WTC11 (cell line): ENCODE data around the gene RIMS4. TPM values are rescaled to one million over a fixed set of nuclear protein-coding genes. Genes with fewer than 3 reads are reported as not detected.

Experiments
- ATAC-seq: fragments of 200-7000 bp; cut with Tn5 transposase; 2 replicates; pipeline ENCODE4 v1.10.0; 2021; ENCODE audit warnings: mild to moderate bottlenecking, moderate library complexity
- CTCF ChIA-PET: fragments of 300-600 bp; sonication (Branson Sonifier 250); formaldehyde crosslinking; loops from one replicate; lab custom pipeline; 2021; ENCODE audit warnings: antibody characterized with exemption; lab: Charles Lee
- POLR2A ChIA-PET: fragments of 350-600 bp; sonication (Branson Sonifier 250); formaldehyde crosslinking; loops from one replicate; lab custom pipeline; 2021; ENCODE audit warnings: antibody characterized with exemption; lab: Charles Lee
- DNase-seq: peaks from one replicate; pipeline ENCODE4 v3.0.0; 2021; ENCODE audit warnings: low spot score
- H3K27ac Mint-ChIP-seq: 2 replicates; pipeline ENCODE4 v1.8.0; 2021; ENCODE audit warnings: mixed read lengths
- H3K27me3 Mint-ChIP-seq: 2 replicates; pipeline ENCODE4 v1.8.0; 2021; ENCODE audit warnings: low read depth, mild to moderate bottlenecking, moderate library complexity, mixed read lengths
- H3K36me3 Mint-ChIP-seq: 2 replicates; pipeline ENCODE4 v1.8.0; 2021; ENCODE audit warnings: mixed read lengths
- H3K4me1 Mint-ChIP-seq: 2 replicates; pipeline ENCODE4 v1.8.0; 2022; ENCODE audit warnings: mixed read lengths
- H3K4me3 Mint-ChIP-seq: 2 replicates; pipeline ENCODE4 v1.8.0; 2021; ENCODE audit warnings: mild to moderate bottlenecking, moderate library complexity, mixed read lengths
- H3K9me3 Mint-ChIP-seq: 2 replicates; pipeline ENCODE4 v1.8.0; 2021; ENCODE audit warnings: mixed read lengths
- ATF1 ChIP-seq: sonication (generic); formaldehyde crosslinking; IDR thresholded peaks from 2 replicates; pipeline ENCODE4 v1.8.1; 2023; ENCODE audit warnings: mild to moderate bottlenecking, moderate library complexity, missing genetic modification reagents
- EMX1 ChIP-seq: fragments of 250-450 bp; sonication (Bioruptor Pico); IDR thresholded peaks from 2 replicates; pipeline ENCODE4 v1.8.0; 2021; ENCODE audit warnings: mild to moderate bottlenecking
- FOXP1 ChIP-seq: sonication (generic); formaldehyde crosslinking; IDR thresholded peaks from 2 replicates; pipeline ENCODE4 v1.8.0; 2022; ENCODE audit warnings: missing genetic modification reagents, mild to moderate bottlenecking, moderate library complexity, borderline replicate concordance
- GTF2I ChIP-seq: fragments of 250-450 bp; sonication (Bioruptor Pico); conservative IDR thresholded peaks from 2 replicates; pipeline ENCODE4 v1.4.0; 2021; ENCODE audit warnings: mild to moderate bottlenecking
- HMGA2 ChIP-seq: fragments of 250-450 bp; sonication (Bioruptor Pico); IDR thresholded peaks from 2 replicates; pipeline ENCODE4 v1.4.0; 2021; ENCODE audit warnings: mild to moderate bottlenecking, moderate library complexity
- IRF2 ChIP-seq: sonication (generic); formaldehyde crosslinking; IDR thresholded peaks from 2 replicates; pipeline ENCODE4 v1.8.0; 2022; ENCODE audit warnings: low read depth, missing genetic modification reagents, borderline replicate concordance
- MXD4 ChIP-seq: fragments of 250-450 bp; sonication (Bioruptor Pico); IDR thresholded peaks from 2 replicates; pipeline ENCODE4 v1.8.0; 2021; ENCODE audit warnings: mild to moderate bottlenecking, moderate library complexity, borderline replicate concordance
- RELA ChIP-seq: sonication (generic); formaldehyde crosslinking; IDR thresholded peaks from 2 replicates; pipeline ENCODE4 v1.8.1; 2022; ENCODE audit warnings: missing genetic modification reagents, mild to moderate bottlenecking, borderline replicate concordance
- TCF7 ChIP-seq: sonication (generic); formaldehyde crosslinking; IDR thresholded peaks from 2 replicates; pipeline ENCODE4 v1.8.0; 2022; ENCODE audit warnings: mild to moderate bottlenecking, low read depth, missing genetic modification reagents, moderate library complexity
- TEAD4 ChIP-seq: sonication (generic); formaldehyde crosslinking; IDR thresholded peaks from 2 replicates; pipeline ENCODE4 v1.8.0; 2022; ENCODE audit warnings: mild to moderate bottlenecking, missing genetic modification reagents
- TP53 ChIP-seq: sonication (generic); formaldehyde crosslinking; IDR thresholded peaks from 2 replicates; pipeline ENCODE4 v1.8.1; 2023; ENCODE audit warnings: mild to moderate bottlenecking, missing genetic modification reagents
- ZNF232 ChIP-seq: sonication (generic); formaldehyde crosslinking; IDR thresholded peaks from 2 replicates; pipeline ENCODE4 v1.8.0; 2022; ENCODE audit warnings: mild to moderate bottlenecking, missing genetic modification reagents
- ZNF263 ChIP-seq: sonication (generic); formaldehyde crosslinking; IDR thresholded peaks from 2 replicates; pipeline ENCODE4 v1.8.1; 2022; ENCODE audit warnings: low read depth, mild to moderate bottlenecking, moderate library complexity, missing genetic modification reagents
- ZNF317 ChIP-seq: sonication (generic); formaldehyde crosslinking; IDR thresholded peaks from 2 replicates; pipeline ENCODE4 v1.8.1; 2023; ENCODE audit warnings: low read depth, mild to moderate bottlenecking, moderate library complexity, missing genetic modification reagents, borderline replicate concordance
- ZNF423 ChIP-seq: fragments of 250-450 bp; sonication (Bioruptor Pico); IDR thresholded peaks from 2 replicates; pipeline ENCODE4 v2.1.2; 2022; ENCODE audit warnings: mild to moderate bottlenecking, moderate library complexity
- ZNF671 ChIP-seq: fragments of 250-450 bp; sonication (Bioruptor Pico); IDR thresholded peaks from 2 replicates; pipeline ENCODE4 v1.8.0; 2021; ENCODE audit warnings: mild to moderate bottlenecking
- total RNA-seq: library from RNA; stranded (reverse); gene quantifications from 3 replicates; pipeline ENCODE4 v1.2.3, GENCODE V29; 2021
- TF ChIP-seq, protein P1 (sequence below): sonication (generic); formaldehyde crosslinking; conservative IDR thresholded peaks from 2 replicates; pipeline ENCODE4 v1.8.1; 2023; ENCODE audit warnings: mild to moderate bottlenecking, low read depth, missing genetic modification reagents, moderate library complexity
- TF ChIP-seq, protein P2 (sequence below): fragments of 250-450 bp; sonication (Bioruptor Pico); IDR thresholded peaks from 2 replicates; pipeline ENCODE4 v1.9.0; 2021; ENCODE audit warnings: mild to moderate bottlenecking
- TF ChIP-seq, protein P3 (sequence below): sonication (generic); formaldehyde crosslinking; IDR thresholded peaks from 2 replicates; pipeline ENCODE4 v1.8.1; 2023; ENCODE audit warnings: mild to moderate bottlenecking, missing genetic modification reagents
- TF ChIP-seq, protein P4 (sequence below): sonication (generic); formaldehyde crosslinking; IDR thresholded peaks from 2 replicates; pipeline ENCODE4 v1.8.0; 2023; ENCODE audit warnings: missing genetic modification reagents, mild to moderate bottlenecking, borderline replicate concordance
- TF ChIP-seq, protein P5 (sequence below): sonication (generic); formaldehyde crosslinking; conservative IDR thresholded peaks from 2 replicates; pipeline ENCODE4 v1.8.1; 2022; ENCODE audit warnings: mild to moderate bottlenecking, missing genetic modification reagents
- TF ChIP-seq, protein P6 (sequence below): sonication (generic); formaldehyde crosslinking; IDR thresholded peaks from 2 replicates; pipeline ENCODE4 v1.8.1; 2022; ENCODE audit warnings: low read depth, mild to moderate bottlenecking, moderate library complexity, missing genetic modification reagents, borderline replicate concordance
- TF ChIP-seq, protein P7 (sequence below): fragments of 250-450 bp; sonication (Bioruptor Pico); conservative IDR thresholded peaks from 2 replicates; pipeline ENCODE4 v1.9.0; 2021; ENCODE audit warnings: mild to moderate bottlenecking

RIMS4 gene
- total RNA-seq, 1 experiment from 2014 or later, result 24.8 TPM

DNA sequence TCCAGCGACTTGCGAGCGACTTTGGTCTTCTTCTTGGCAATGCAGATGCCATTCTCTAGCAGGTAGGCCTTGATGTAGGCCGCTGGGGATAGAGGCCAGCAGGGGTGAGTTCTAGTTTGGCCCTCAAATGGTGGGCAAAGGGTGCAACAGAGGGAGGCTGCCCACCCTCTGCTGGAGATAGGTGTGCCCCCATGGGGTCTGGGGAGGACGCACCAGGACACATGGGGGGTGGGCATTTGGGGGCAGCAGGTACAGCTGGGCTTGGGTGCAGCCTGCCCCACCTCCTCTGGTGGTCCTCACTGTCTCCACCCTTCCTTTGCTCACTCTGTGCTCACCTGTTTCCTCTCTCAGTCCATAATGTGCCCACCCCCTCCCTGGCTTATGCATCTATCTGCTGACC is 53.4 kb downstream of the RIMS4 start (continued):
- TF ChIP-seq, protein P1, sequence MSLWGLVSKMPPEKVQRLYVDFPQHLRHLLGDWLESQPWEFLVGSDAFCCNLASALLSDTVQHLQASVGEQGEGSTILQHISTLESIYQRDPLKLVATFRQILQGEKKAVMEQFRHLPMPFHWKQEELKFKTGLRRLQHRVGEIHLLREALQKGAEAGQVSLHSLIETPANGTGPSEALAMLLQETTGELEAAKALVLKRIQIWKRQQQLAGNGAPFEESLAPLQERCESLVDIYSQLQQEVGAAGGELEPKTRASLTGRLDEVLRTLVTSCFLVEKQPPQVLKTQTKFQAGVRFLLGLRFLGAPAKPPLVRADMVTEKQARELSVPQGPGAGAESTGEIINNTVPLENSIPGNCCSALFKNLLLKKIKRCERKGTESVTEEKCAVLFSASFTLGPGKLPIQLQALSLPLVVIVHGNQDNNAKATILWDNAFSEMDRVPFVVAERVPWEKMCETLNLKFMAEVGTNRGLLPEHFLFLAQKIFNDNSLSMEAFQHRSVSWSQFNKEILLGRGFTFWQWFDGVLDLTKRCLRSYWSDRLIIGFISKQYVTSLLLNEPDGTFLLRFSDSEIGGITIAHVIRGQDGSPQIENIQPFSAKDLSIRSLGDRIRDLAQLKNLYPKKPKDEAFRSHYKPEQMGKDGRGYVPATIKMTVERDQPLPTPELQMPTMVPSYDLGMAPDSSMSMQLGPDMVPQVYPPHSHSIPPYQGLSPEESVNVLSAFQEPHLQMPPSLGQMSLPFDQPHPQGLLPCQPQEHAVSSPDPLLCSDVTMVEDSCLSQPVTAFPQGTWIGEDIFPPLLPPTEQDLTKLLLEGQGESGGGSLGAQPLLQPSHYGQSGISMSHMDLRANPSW (CRISPR knock-in tag), result no peak
- TF ChIP-seq EMX1 (no peak), ZNF263 (no peak), MXD4 (CRISPR knock-in tag) (no peak)
- TF ChIP-seq, protein P2, sequence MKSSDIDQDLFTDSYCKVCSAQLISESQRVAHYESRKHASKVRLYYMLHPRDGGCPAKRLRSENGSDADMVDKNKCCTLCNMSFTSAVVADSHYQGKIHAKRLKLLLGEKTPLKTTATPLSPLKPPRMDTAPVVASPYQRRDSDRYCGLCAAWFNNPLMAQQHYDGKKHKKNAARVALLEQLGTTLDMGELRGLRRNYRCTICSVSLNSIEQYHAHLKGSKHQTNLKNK (CRISPR knock-in tag), result no peak
- TF ChIP-seq, protein P3, sequence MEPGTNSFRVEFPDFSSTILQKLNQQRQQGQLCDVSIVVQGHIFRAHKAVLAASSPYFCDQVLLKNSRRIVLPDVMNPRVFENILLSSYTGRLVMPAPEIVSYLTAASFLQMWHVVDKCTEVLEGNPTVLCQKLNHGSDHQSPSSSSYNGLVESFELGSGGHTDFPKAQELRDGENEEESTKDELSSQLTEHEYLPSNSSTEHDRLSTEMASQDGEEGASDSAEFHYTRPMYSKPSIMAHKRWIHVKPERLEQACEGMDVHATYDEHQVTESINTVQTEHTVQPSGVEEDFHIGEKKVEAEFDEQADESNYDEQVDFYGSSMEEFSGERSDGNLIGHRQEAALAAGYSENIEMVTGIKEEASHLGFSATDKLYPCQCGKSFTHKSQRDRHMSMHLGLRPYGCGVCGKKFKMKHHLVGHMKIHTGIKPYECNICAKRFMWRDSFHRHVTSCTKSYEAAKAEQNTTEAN (CRISPR knock-in tag), result no peak

DNA sequence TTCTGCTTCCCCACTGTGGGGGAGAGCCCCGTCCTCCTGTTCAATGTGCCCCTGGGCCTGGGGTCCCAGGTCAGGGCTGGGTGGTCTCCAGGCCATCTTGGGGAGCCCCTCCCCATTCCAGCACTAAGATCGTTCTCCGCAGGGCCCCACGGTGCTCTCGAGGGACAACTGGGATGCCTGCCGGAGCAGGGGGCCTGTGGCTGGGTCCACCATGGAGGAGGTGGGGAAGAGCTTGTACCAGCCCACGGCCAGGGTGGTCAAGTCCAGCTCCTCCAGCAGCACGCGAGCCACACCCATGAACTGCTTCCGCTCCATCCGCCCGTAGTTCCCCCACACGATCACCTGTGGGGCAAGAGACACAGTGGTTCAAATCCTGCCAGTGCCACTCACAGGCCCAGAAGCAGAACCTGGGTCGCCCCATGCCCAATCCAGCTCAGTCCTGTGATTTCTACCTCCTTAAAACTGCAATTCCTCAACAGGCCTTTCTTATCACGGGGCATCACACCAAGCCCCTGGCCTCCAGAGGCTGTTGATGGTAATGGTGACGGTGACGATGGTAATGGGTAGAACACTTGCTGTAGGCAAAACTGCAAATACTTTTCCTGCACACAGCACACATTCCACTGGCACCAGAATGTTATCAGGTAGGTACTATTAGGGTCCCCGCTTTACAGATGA is 54.2 kb downstream of the RIMS4 start:
- Mint-ChIP-seq H3K4me3 (no peak overlapping the region), H3K9me3 (no peaks in the 10 kb centered on the region), H3K4me1 (no peaks in the 10 kb centered on the region), H3K36me3 (no peaks in the 10 kb centered on the region), H3K27ac (no peak overlapping the region), H3K27me3 (no peaks in the 10 kb centered on the region)
- DNase-seq (no peak), ATAC-seq (no peak)
- POLR2A ChIA-PET, result no interaction called here
- CTCF ChIA-PET, result interaction anchor here (1.0 to 1.8 kb wide), 3 partner anchors 8 to 73 kb away, joined by 4 to 8 read pairs (median 6); no protein-coding TSS in a partner anchor
- TF ChIP-seq, protein P4, sequence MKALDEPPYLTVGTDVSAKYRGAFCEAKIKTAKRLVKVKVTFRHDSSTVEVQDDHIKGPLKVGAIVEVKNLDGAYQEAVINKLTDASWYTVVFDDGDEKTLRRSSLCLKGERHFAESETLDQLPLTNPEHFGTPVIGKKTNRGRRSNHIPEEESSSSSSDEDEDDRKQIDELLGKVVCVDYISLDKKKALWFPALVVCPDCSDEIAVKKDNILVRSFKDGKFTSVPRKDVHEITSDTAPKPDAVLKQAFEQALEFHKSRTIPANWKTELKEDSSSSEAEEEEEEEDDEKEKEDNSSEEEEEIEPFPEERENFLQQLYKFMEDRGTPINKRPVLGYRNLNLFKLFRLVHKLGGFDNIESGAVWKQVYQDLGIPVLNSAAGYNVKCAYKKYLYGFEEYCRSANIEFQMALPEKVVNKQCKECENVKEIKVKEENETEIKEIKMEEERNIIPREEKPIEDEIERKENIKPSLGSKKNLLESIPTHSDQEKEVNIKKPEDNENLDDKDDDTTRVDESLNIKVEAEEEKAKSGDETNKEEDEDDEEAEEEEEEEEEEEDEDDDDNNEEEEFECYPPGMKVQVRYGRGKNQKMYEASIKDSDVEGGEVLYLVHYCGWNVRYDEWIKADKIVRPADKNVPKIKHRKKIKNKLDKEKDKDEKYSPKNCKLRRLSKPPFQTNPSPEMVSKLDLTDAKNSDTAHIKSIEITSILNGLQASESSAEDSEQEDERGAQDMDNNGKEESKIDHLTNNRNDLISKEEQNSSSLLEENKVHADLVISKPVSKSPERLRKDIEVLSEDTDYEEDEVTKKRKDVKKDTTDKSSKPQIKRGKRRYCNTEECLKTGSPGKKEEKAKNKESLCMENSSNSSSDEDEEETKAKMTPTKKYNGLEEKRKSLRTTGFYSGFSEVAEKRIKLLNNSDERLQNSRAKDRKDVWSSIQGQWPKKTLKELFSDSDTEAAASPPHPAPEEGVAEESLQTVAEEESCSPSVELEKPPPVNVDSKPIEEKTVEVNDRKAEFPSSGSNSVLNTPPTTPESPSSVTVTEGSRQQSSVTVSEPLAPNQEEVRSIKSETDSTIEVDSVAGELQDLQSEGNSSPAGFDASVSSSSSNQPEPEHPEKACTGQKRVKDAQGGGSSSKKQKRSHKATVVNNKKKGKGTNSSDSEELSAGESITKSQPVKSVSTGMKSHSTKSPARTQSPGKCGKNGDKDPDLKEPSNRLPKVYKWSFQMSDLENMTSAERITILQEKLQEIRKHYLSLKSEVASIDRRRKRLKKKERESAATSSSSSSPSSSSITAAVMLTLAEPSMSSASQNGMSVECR, result no peak
- TF ChIP-seq IRF2 (CRISPR knock-in tag) (no peak), ZNF671 (CRISPR knock-in tag) (no peak), FOXP1 (CRISPR knock-in tag) (no peak), MXD4 (CRISPR knock-in tag) (no peak), TEAD4 (CRISPR knock-in tag) (no peak), HMGA2 (CRISPR knock-in tag) (no peak), ZNF232 (CRISPR knock-in tag) (no peak), RELA (CRISPR knock-in tag) (no peak), TP53 (no peak), ZNF423 (CRISPR knock-in tag) (no peak), ZNF317 (CRISPR knock-in tag) (no peak), ATF1 (no peak), TCF7 (CRISPR knock-in tag) (no peak), GTF2I (CRISPR knock-in tag) (no peak)
- TF ChIP-seq, protein P5, sequence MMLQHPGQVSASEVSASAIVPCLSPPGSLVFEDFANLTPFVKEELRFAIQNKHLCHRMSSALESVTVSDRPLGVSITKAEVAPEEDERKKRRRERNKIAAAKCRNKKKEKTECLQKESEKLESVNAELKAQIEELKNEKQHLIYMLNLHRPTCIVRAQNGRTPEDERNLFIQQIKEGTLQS (CRISPR knock-in tag), result no peak
- TF ChIP-seq, protein P6, sequence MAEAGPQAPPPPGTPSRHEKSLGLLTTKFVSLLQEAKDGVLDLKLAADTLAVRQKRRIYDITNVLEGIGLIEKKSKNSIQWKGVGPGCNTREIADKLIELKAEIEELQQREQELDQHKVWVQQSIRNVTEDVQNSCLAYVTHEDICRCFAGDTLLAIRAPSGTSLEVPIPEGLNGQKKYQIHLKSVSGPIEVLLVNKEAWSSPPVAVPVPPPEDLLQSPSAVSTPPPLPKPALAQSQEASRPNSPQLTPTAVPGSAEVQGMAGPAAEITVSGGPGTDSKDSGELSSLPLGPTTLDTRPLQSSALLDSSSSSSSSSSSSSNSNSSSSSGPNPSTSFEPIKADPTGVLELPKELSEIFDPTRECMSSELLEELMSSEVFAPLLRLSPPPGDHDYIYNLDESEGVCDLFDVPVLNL (CRISPR knock-in tag), result no peak
- TF ChIP-seq, protein P7, sequence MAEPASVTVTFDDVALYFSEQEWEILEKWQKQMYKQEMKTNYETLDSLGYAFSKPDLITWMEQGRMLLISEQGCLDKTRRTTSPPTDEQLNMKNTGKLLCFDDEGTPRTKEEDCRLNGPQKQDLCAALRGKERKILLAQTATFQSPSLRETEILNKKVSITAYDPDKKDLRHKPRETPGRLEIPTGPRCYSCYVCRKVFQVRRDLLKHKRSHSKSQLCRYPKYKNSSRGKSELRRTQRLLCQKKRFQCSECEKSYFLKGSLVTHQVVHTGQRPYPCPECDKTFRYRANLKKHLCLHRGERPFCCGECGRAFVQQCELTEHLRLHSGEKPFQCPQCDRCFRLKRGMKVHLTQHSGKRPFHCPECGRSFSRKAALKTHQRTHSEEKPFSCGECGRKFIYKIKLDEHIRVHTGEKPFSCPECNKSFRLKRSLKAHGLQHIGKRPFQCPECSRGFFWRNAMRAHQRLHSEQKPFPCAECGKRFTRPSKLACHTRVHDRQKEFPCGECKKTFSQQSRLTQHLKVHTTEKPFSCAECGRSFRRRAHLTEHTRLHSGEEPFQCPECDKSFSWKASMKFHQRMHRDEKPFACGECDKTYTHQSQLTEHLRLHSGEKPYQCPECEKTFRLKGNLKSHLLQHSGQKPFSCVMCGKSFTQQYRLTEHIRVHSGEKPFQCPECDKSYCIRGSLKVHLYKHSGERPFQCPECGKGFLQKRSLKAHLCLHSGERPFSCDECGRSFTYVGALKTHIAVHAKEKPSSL (CRISPR knock-in tag), result no peak
